HepG2 (cell line): Measurements from ENCODE around the gene RABGGTB. TPM values are rescaled to one million over a fixed set of nuclear protein-coding genes. Genes with fewer than 3 reads are reported as not detected.

ENCODE experiments used
- CAMTA2 ChIP-seq: sonication (generic); formaldehyde crosslinking; IDR thresholded peaks from 2 replicates; pipeline ENCODE4 v1.4.0; 2020; ENCODE audit warnings: mild to moderate bottlenecking, missing genetic modification reagents, borderline replicate concordance
- CEBPG ChIP-seq: IDR thresholded peaks from 2 replicates; pipeline ENCODE4 v1.6.1; 2016
- DR1 ChIP-seq: sonication (generic); formaldehyde crosslinking; IDR thresholded peaks from 2 replicates; pipeline ENCODE4 v1.8.0; 2021; ENCODE audit warnings: mild to moderate bottlenecking, missing genetic modification reagents, inconsistent platforms
- EEA1 ChIP-seq: sonication (generic); formaldehyde crosslinking; IDR thresholded peaks from 2 replicates; pipeline ENCODE4 v1.5.1; 2020; ENCODE audit warnings: mild to moderate bottlenecking, missing genetic modification reagents, borderline replicate concordance
- KDM4B ChIP-seq: sonication (generic); formaldehyde crosslinking; IDR thresholded peaks from 2 replicates; pipeline ENCODE4 v1.4.0; 2020; ENCODE audit warnings: missing genetic modification reagents
- PATZ1 ChIP-seq: sonication (generic); formaldehyde crosslinking; IDR thresholded peaks from 2 replicates; pipeline ENCODE4 v1.4.0; 2020; ENCODE audit warnings: missing genetic modification reagents
- PHF8 ChIP-seq: sonication (generic); formaldehyde crosslinking; IDR thresholded peaks from 2 replicates; pipeline ENCODE4 v1.5.0; 2020; ENCODE audit warnings: missing genetic modification reagents
- SMARCC2 ChIP-seq: fragments of 450-650 bp; IDR thresholded peaks from 2 replicates; pipeline ENCODE4 v1.6.1; 2017; ENCODE audit warnings: antibody characterized with exemption, mild to moderate bottlenecking
- SOX6 ChIP-seq, 2 experiments: fragments of 450-650 bp in 1 of 2; sonication (generic) in 1 of 2; formaldehyde crosslinking in 1 of 2; IDR thresholded peaks; 2 replicates each; pipeline versions ENCODE4 v1.4.0 to v1.6.1; 2017 to 2020; ENCODE audit warnings: antibody characterized with exemption in 1 of 2, mild to moderate bottlenecking in 1 of 2, missing genetic modification reagents in 1 of 2
- TCF12 ChIP-seq, 2 experiments: fragments of 450-650 bp in 1 of 2; sonication (generic) in 1 of 2; formaldehyde crosslinking in 1 of 2; IDR thresholded peaks; 2 replicates each; pipeline versions ENCODE4 v1.6.1 to v1.8.0; 2017 to 2022; ENCODE audit warnings: antibody characterized with exemption in 1 of 2, mild to moderate bottlenecking in 1 of 2, missing genetic modification reagents in 1 of 2, moderate library complexity in 1 of 2
- ZBTB1 ChIP-seq: sonication (generic); formaldehyde crosslinking; IDR thresholded peaks from 2 replicates; pipeline ENCODE4 v1.4.0; 2020; ENCODE audit warnings: missing genetic modification reagents, borderline replicate concordance
- ZNF138 ChIP-seq: sonication (generic); formaldehyde crosslinking; IDR thresholded peaks from 2 replicates; pipeline ENCODE4 v1.5.0; 2020; ENCODE audit warnings: mild to moderate bottlenecking, low read depth, missing genetic modification reagents
- ZNF20 ChIP-seq: sonication (generic); formaldehyde crosslinking; IDR thresholded peaks from 2 replicates; pipeline ENCODE4 v1.4.0; 2020; ENCODE audit warnings: mild to moderate bottlenecking, moderate library complexity, missing genetic modification reagents
- ZNF629 ChIP-seq: sonication (generic); formaldehyde crosslinking; conservative IDR thresholded peaks from 2 replicates; pipeline ENCODE4 v1.5.0; 2020; ENCODE audit warnings: missing genetic modification reagents
- ZNF788 ChIP-seq: sonication (generic); formaldehyde crosslinking; IDR thresholded peaks from 2 replicates; pipeline ENCODE4 v1.5.0; 2020; ENCODE audit warnings: mild to moderate bottlenecking, missing genetic modification reagents, borderline replicate concordance
- ZNF790 ChIP-seq: sonication (generic); formaldehyde crosslinking; IDR thresholded peaks from 2 replicates; pipeline ENCODE4 v1.8.0; 2022; ENCODE audit warnings: missing genetic modification reagents, mild to moderate bottlenecking, borderline replicate concordance
- ZSCAN21 ChIP-seq: sonication (generic); formaldehyde crosslinking; IDR thresholded peaks from 2 replicates; pipeline ENCODE4 v1.8.0; 2022; ENCODE audit warnings: mild to moderate bottlenecking, missing genetic modification reagents, moderate library complexity, borderline replicate concordance
- ZSCAN31 ChIP-seq: sonication (generic); formaldehyde crosslinking; IDR thresholded peaks from 2 replicates; pipeline ENCODE4 v1.5.0; 2020; ENCODE audit warnings: low read depth, mild to moderate bottlenecking, missing genetic modification reagents
- polyA plus RNA-seq, 8 experiments: library from polyadenylated mRNA; depleted of rRNA in 3 of 8; stranded (reverse) in 7 of 8; unstranded in 1 of 8; fragments of >200 nt; fragmentation: Illumina TruSeq in 4 of 8; extraction: Trizol in 4 of 8; gene quantifications; 2 replicates each; pipeline versions ENCODE4 v1.2.1 to v1.2.3, GENCODE V29; 2011 to 2016; ENCODE audit warnings: low read depth in 4 of 8, missing spikeins in 1 of 8, mixed read lengths in 1 of 8; ENCODE audit not compliant: insufficient read depth in 1 of 8
- total RNA-seq, 5 experiments: library from RNA; depleted of rRNA; stranded (reverse); fragments of >200 nt; fragmentation: Illumina TruSeq; extraction: Trizol; gene quantifications; 2 replicates each; pipeline ENCODE4 v1.2.3, GENCODE V29; 2016; ENCODE audit warnings: low read depth in 1 of 5
- TF ChIP-seq, protein P1 (sequence below): sonication (generic); formaldehyde crosslinking; IDR thresholded peaks from 2 replicates; pipeline ENCODE4 v1.8.0; 2023; ENCODE audit warnings: mild to moderate bottlenecking, missing genetic modification reagents
- TF ChIP-seq, protein P2 (sequence below): sonication (generic); formaldehyde crosslinking; IDR thresholded peaks from 2 replicates; pipeline ENCODE4 v1.4.0; 2020; ENCODE audit warnings: mild to moderate bottlenecking, missing genetic modification reagents
- TF ChIP-seq, protein P3 (sequence below): sonication (generic); formaldehyde crosslinking; IDR thresholded peaks from 2 replicates; pipeline ENCODE4 v1.4.0; 2020; ENCODE audit warnings: mild to moderate bottlenecking, missing genetic modification reagents, borderline replicate concordance
- TF ChIP-seq, protein P4 (sequence below): sonication (generic); formaldehyde crosslinking; IDR thresholded peaks from 2 replicates; pipeline ENCODE4 v1.4.0; 2020; ENCODE audit warnings: missing genetic modification reagents

RABGGTB gene
- total and polyA plus RNA-seq, 2 of the 13 experiments (the other 11 are each of a cell fraction or from before 2014, with no cell fraction given), result 185 to 290 TPM

- TF ChIP-seq ZNF788, result 0 out of 2 replicates have a peak, but pooled peaks have one; percentile 52
- TF ChIP-seq, protein P1, sequence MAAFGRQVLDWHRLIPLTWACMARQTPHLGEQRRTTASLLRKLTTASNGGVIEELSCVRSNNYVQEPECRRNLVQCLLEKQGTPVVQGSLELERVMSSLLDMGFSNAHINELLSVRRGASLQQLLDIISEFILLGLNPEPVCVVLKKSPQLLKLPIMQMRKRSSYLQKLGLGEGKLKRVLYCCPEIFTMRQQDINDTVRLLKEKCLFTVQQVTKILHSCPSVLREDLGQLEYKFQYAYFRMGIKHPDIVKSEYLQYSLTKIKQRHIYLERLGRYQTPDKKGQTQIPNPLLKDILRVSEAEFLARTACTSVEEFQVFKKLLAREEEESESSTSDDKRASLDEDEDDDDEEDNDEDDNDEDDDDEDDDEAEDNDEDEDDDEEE (CRISPR knock-in tag), result no peak
- no peak for TF ChIP-seq CEBPG (CRISPR knock-in tag)
- TF ChIP-seq, protein P2, sequence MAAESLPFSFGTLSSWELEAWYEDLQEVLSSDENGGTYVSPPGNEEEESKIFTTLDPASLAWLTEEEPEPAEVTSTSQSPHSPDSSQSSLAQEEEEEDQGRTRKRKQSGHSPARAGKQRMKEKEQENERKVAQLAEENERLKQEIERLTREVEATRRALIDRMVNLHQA (CRISPR knock-in tag), result 0 out of 2 replicates have a peak, but pooled peaks have one; percentile 30
- peak; percentile 96 for TF ChIP-seq DR1 (CRISPR knock-in tag)
- 0 out of 2 replicates have a peak, but pooled peaks have one; percentile 22 for TF ChIP-seq PATZ1
- peak; percentile 64; the same call in 1 of the 2 replicates for TF ChIP-seq ZSCAN21 (CRISPR knock-in tag)
- TF ChIP-seq ZBTB1 (CRISPR knock-in tag), result no peak
- no peak for TF ChIP-seq KDM4B (CRISPR knock-in tag)
- peak; percentile 85; the same call in 1 of the 2 replicates for TF ChIP-seq PHF8 (CRISPR knock-in tag)
- TF ChIP-seq, protein P3, sequence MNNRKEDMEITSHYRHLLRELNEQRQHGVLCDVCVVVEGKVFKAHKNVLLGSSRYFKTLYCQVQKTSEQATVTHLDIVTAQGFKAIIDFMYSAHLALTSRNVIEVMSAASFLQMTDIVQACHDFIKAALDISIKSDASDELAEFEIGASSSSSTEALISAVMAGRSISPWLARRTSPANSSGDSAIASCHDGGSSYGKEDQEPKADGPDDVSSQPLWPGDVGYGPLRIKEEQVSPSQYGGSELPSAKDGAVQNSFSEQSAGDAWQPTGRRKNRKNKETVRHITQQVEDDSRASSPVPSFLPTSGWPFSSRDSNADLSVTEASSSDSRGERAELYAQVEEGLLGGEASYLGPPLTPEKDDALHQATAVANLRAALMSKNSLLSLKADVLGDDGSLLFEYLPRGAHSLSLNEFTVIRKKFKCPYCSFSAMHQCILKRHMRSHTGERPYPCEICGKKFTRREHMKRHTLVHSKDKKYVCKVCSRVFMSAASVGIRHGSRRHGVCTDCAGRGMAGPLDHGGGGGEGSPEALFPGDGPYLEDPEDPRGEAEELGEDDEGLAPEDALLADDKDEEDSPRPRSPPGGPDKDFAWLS (CRISPR knock-in tag), result no peak
- TF ChIP-seq SOX6 (IDR thresholded peaks at IDR 0.05), result no peak
- TF ChIP-seq SOX6 (CRISPR knock-in tag; IDR thresholded peaks at IDR 0.05), result peak; percentile 55; the same call in 1 of the 2 replicates
- no peak for TF ChIP-seq EEA1
- TF ChIP-seq SMARCC2, result no peak
- TF ChIP-seq ZNF629 (CRISPR knock-in tag), result no peak
- TF ChIP-seq CAMTA2, result no peak
- no peak for TF ChIP-seq ZNF20 (CRISPR knock-in tag)
- TF ChIP-seq ZNF790 (CRISPR knock-in tag), result no peak
- TF ChIP-seq TCF12 (IDR thresholded peaks at IDR 0.05), result no peak
- no peak for TF ChIP-seq TCF12 (CRISPR knock-in tag; IDR thresholded peaks at IDR 0.05)
- no peak for TF ChIP-seq ZSCAN31 (CRISPR knock-in tag)
- TF ChIP-seq, protein P4, sequence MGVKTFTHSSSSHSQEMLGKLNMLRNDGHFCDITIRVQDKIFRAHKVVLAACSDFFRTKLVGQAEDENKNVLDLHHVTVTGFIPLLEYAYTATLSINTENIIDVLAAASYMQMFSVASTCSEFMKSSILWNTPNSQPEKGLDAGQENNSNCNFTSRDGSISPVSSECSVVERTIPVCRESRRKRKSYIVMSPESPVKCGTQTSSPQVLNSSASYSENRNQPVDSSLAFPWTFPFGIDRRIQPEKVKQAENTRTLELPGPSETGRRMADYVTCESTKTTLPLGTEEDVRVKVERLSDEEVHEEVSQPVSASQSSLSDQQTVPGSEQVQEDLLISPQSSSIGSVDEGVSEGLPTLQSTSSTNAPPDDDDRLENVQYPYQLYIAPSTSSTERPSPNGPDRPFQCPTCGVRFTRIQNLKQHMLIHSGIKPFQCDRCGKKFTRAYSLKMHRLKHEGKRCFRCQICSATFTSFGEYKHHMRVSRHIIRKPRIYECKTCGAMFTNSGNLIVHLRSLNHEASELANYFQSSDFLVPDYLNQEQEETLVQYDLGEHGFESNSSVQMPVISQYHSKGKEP (CRISPR knock-in tag), result 0 out of 2 replicates have a peak, but pooled peaks have one; percentile 64
- TF ChIP-seq ZNF138 (CRISPR knock-in tag), result no peak
These were observed at the start of gene RABGGTB (continued) for GRCh38 chr1:75785983-75786853.
